SKM-1 treated with dmso at 0.1 percent for 144 hours (cell line): ENCODE measurements around the gene GBX1.

Experiments used
- DNase-seq: peaks from one replicate; lab custom pipeline; 2025; ENCODE audit not compliant: unreplicated experiment; lab: John Stamatoyannopoulos, UW

GBX1 gene

GRCh38 chr7:151141311-151141854, 26.1 kb downstream of the GBX1 start:
- DNase-seq: no peak

DNA sequence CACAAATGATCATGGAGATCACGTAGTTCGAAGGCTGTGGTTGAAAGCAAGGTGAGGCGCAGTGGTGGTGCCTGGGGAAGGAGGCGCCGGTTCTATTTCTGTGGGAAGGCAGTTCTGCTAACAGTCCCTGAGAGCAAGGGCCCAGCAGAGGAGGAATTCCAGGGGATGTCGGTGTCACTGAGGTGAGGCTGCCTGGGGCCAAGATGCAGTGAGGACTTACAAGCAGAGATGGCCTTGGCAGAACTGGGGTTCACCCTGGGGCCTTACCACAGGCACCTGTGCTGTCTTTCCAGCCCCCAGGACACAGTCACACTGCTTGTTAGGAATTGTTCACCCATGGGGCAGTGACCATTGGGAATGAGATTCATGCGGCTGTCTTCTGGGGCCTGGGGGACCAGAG, 26.7 kb downstream of the GBX1 start:
- no peak for DNase-seq

DNA sequence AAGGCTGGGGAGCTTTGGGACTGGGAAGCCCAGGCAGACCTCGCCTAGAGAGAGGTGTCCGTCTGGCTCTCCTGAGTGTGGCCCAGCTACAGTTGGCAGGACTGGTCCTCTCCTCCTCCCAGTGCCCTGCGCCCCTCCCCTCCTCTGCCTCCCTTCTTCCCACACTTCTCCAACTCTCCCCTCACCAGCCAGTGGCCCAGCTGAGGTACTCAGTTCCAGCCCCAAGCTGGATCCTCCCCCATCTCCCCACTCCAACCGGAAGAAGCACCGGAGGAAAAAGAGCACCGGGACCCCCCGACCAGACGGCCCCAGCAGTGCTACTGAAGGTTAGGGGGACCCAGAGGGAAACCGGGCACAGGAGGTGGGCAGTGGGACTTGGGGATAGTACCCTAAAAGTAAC, 27.7 kb downstream of the GBX1 start:
- no peak for DNase-seq

GRCh38 chr7:151139071-151139790, 28.3 kb downstream of the GBX1 start:
- no peak for DNase-seq

DNA sequence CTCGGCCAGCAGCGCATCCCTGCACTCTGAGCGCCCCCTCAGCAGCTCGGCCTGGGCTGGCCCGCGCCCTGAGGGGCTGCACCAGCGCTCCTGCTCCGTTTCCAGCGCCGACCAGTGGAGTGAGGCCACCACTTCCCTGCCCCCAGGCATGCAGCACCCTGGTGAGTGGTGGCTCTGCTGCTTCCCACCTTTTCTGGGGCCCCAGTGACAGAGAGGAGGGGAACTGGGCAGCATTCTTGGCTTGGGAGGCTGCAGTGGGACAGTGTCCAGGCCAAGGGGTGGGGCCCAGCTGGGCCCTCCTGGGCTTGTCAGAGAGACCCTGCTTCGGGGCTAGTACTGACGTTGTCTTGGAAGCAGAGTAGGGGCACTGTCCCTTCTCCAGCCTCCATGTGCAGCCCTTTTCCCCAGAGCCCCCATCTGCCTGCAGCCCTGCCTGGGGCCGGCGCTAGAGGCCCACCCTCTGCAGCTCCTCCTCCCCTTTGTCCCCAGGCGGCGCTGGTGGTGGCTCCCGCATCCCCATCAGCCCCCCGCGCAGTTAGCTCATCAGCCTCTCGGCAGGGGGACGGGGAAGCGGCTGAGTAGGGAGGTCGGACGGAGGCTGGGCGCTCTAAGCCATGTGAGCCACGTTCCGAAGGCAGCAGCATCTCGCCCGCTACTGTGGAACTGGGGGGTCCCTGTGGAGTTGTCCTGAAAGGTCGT, 29.2 kb downstream of the GBX1 start:
- DNase-seq: no peak

DNA sequence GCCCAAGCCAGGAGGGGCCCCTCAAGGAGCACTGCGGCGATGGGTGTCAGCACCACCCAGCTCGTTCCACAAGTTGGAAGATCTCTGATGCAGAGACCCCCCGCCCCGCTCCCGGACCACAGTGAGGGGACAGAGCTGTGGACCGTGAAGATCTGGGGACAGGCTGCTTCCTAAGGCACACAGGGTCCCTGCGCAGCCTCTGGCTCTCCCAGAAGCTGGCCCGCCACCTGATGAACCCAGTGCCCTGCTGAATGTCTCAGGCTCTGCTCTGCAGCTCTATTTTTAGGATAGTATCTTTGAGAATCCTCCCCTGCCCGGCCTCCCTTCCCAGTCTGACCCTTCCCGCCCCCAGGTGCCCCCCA, 29.7 kb downstream of the GBX1 start:
- DNase-seq: no peak

DNA sequence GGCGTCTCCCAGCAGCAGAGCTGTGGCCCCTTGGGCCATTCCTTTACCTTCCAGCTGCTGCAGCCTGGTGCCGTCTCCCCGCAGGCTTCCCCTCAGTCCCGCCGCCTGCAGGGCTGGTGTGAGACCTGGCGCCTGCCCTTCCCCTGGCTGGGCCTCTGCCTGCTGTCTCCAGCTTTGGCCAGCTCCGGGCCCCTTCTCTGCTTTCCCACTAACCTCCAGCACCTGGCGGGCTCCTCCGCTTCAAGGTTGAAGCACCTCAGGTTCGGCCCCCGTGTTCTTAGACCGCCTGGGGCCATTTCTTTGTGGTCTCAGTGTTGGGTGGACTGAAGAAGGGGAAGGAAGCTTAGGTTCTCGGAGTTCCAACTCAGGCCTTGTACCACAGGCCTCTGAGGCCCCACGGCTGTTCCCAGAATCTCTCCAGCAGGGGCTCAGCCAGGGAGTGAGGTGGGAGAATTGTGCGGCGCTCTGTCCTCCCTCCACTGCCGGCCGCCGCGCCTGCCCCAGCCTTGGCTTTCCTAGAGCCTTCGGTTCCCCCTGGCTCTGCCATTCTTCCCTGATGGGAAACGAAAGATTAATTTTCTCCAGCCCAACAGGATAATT, 30.3 kb downstream of the GBX1 start:
- DNase-seq: no peak

DNA sequence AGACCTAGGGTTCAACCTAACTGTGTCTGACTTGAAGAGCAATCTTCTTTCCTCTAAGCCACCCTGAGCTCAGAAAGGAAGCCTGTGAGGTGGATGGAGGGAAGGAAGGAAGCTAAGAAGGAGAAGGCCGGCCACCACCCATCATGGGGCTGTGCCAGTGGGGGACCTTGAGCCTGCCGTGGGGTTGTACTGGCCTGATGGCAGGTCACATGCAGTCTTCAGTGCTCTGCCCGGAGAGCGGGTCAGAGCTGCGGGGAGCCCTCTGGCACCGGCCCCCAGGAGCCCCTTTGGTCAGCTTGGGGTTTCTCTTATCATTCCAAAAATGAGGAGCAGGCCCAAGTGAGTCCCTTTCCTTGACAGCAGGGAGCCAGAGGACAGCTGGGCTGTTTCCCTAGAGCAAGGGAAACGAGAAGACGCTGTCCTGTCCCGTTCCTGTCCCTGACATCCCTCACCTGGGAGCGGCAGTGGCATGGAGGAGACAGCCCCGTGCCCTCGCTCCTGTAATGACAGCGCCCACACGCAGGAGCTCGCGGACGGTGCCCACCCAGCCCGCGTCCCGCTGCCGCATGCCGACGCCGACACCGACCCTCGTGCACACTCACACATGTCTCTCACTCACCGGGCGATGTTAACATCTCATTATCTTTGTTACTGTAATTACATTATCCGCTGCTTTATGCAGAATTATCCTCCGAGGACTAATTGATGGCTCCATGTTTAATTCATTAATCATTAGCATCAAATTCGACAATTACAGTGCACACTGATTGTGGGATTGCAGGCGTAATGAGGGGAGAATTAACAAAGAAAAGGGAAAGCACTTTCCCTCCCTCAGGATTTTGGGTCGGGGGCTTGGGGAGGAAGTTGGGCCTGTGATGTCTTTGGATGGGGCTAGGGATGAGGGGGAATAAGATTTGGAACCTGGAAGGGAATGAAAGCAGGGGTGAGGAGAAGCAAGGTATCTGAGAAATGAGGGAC, 31.3 kb downstream of the GBX1 start:
- no peak for DNase-seq

DNA sequence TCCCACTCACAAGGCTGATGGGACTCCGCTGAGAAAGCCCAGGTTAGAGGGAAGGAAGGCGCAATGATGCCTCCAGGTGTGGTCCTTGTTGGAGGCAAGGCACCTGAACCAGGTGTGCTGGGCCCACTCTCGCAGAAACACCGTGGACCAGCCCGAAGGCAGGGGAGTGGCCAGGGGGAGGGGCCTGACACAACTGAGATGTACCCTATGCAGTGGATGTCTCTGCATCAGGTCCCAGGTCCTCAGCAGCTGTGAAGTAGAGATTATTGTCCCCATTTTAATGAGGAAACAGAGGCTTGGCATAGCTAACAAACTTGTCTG, 32.0 kb downstream of the GBX1 start:
- DNase-seq: no peak

DNA sequence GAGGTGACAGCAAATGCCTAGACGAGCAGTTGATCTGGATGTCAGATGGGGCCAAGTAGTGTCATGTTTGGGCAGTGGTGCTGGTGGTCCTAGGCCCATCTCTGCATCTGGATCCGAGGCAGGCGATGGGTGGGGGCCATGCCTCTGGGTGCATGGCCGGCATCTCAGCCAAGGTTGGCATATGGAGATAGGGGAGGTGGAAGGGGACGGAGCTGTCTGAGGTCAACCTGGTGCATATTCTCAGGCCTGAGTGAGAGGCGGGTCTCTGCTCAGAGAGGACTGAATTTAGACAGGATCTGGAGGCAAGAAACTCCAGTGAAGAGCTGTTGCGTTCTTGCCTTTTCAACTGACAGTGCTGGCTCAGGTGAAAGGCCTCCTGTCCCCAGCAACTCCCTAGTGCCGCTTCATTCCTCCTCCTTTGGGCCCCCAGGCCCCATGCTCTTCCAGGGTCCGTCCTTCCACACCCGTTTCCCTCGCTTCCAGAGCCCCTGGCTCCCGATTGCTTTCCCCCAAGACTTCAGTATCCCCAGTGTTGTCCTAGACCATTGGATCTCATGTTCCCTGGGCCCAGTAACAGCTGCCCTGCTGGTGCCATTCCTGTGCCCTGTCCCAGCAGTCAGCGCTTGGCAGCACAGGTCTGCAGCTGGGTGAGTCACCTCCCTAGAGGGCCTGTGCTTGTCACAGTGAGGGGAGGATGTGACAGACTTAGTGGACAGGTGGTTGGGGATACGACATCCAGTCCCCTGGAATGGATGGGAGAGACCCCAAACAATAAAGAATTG, 32.6 kb downstream of the GBX1 start:
- no peak for DNase-seq

GRCh38 chr7:151133986-151134742, 33.3 kb downstream of the GBX1 start:
- DNase-seq: no peak

DNA sequence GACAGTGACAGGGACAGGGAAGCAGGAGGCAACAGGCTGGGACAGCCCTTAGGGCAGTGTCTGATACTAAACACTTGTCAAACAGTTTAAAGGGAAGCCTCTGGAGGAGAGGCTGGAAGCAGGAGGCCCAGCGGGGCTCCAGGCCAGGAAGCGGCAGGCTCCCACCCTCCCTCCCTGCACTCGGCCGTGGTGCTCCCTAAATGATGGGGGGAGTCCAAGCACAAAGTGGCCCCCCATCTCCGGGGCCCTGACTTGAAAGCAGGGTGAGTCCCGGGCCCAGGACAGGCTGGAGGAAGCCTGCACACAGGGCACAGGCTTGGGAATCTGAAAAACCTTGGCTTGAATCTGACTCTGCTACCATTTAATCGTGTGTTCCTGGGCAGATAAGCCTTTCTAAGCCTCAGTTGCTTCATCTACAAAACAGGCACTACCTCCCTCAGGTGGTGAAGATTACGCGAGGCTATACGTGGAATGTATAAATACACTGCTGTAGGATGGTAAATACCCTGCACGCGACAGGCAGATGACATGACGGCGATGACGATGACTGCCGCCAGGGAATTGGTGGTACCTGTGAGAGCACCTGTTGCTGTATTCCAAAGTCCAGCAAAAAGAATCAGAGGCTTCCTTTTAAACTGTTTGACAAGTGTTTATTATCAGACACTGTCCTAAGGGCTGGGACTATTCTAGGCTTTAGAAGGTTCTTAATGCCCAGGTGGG, 34.1 kb downstream of the GBX1 start:
- no peak for DNase-seq

GRCh38 chr7:151132461-151133205, 34.9 kb downstream of the GBX1 start:
- DNase-seq: no peak

GRCh38 chr7:151131592-151132293, 35.8 kb downstream of the GBX1 start:
- DNase-seq: no peak

- no peak for DNase-seq
Measured at GRCh38 chr7:151131224-151131591, 36.3 kb downstream of the GBX1 start.

DNA sequence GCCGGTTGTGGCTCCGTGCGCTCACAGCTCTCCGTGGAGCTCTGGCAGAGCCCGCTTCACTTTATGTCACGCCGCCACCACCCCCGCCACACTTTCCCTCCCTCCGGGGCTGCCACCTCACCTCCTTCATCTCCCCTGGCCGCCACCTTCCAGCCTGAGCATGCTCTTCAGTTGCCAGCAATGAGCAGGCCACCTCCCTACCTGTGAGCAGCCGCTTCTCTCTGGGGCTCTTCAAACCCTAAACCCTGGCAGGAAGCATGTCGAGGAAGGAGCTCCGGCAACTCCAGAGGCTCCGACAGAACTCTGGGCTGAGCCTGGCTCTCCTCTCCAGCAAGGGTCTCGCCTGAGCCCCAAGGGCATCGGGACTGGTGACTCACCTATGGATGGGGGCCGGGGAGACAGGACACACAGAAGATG, 36.7 kb downstream of the GBX1 start:
- DNase-seq: no peak

DNA sequence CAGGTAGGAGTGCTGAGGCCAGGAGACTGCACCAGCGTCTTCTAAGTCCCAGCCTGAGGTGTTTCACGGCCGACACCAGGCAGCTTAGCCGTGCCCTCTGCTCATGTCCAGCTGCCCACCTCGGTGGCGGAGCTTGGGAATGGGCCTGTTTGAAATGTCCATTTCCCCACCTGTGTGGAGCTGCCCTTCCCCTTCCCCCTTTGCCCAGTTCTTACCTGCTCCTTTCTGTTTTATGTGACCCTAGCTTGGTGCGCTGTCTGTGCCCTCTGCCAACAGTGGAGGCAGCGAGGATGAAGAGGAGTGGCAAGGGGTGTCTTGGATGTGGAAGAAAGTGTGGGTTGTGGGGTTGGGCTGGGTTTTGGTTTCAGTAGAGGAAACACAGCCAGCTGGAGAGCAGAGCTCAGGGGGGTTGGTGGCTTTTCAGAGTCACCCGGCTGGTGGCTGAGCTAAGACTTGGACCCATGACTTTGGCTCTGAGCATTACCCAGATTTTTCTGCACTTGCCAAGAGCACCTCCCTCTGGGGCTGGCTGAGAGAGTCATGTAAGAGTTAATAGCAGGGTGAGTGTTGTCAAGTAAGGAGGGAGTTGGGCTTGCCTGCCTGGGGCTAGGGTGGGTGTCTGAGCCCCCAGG, 37.4 kb downstream of the GBX1 start:
- no peak for DNase-seq
